Liver (tissue), 9 donors: ENCODE measurements around the gene PCGF2. TPM values are rescaled to one million over a fixed set of nuclear protein-coding genes. Genes with fewer than 3 reads are reported as not detected.

Experiments
- DNase-seq: peaks from one replicate; pipeline ENCODE4 v3.0.0-alpha.2; 2017; ENCODE audit warnings: low spot score
- H3K27ac ChIP-seq, 2 donors: one replicate each; pipeline ENCODE4 v1.7.0; 2013; ENCODE audit warnings: inconsistent platforms in 2 of 2, low read length in 2 of 2, control low read depth in 1 of 2, low read depth in 1 of 2, mild to moderate bottlenecking in 1 of 2
- H3K27me3 ChIP-seq, 4 donors: one replicate each; pipeline versions ENCODE4 v1.6.1 to v1.7.0; 2013; ENCODE audit warnings: low read length in 3 of 4, inconsistent platforms in 1 of 4, mild to moderate bottlenecking in 1 of 4, moderate library complexity in 1 of 4; ENCODE audit not compliant: control insufficient read depth in 4 of 4, insufficient read depth in 4 of 4
- H3K36me3 ChIP-seq, 4 donors: one replicate each; pipeline versions ENCODE4 v1.6.1 to v1.7.0; 2013; ENCODE audit warnings: low read length in 3 of 4, mild to moderate bottlenecking in 3 of 4, low read depth in 1 of 4, moderate library complexity in 1 of 4; ENCODE audit not compliant: control insufficient read depth in 4 of 4, insufficient read depth in 3 of 4
- H3K4me1 ChIP-seq, 4 donors: one replicate each; pipeline versions ENCODE4 v1.6.1 to v1.7.0; 2013; ENCODE audit warnings: low read length in 3 of 4, mild to moderate bottlenecking in 3 of 4, moderate library complexity in 1 of 4; ENCODE audit not compliant: control insufficient read depth in 4 of 4, insufficient read depth in 4 of 4
- H3K4me3 ChIP-seq, 3 donors: one replicate each; pipeline versions ENCODE4 v1.6.1 to v1.7.0; 2013; ENCODE audit warnings: low read length in 3 of 3, control low read depth in 1 of 3, low read depth in 1 of 3, mild to moderate bottlenecking in 1 of 3
- H3K9ac ChIP-seq, 2 donors: one replicate each; pipeline ENCODE4 v1.7.0; 2013; ENCODE audit warnings: low read length in 2 of 2, mild to moderate bottlenecking in 2 of 2, moderate library complexity in 2 of 2, control low read depth in 1 of 2, low read depth in 1 of 2
- H3K9me3 ChIP-seq, 4 donors: one replicate each; pipeline versions ENCODE4 v1.6.1 to v1.7.0; 2013; ENCODE audit warnings: low read length in 3 of 4; ENCODE audit not compliant: control insufficient read depth in 4 of 4
- EGR1 ChIP-seq, 2 donors: IDR thresholded peaks; 2 replicates each; pipeline ENCODE4 v1.6.1; 2016 to 2018; ENCODE audit warnings: antibody characterized with exemption in 2 of 2, low read depth in 2 of 2
- FOXA1 ChIP-seq: IDR thresholded peaks from 2 replicates; pipeline ENCODE4 v1.6.1; 2016; ENCODE audit warnings: antibody characterized with exemption
- FOXA2 ChIP-seq: IDR thresholded peaks from 2 replicates; pipeline ENCODE4 v1.6.1; 2016; ENCODE audit warnings: antibody characterized with exemption
- HNF4A ChIP-seq, 2 donors: conservative IDR thresholded peaks; 2 replicates each; pipeline ENCODE4 v1.6.1; 2016; ENCODE audit warnings: antibody characterized with exemption in 2 of 2, mild to moderate bottlenecking in 2 of 2
- HNF4G ChIP-seq: IDR thresholded peaks from 2 replicates; pipeline ENCODE4 v1.6.1; 2016; ENCODE audit warnings: antibody characterized with exemption
- NR2F2 ChIP-seq: IDR thresholded peaks from 2 replicates; pipeline ENCODE4 v1.6.1; 2016; ENCODE audit warnings: antibody characterized with exemption
- RAD21 ChIP-seq, 2 donors: IDR thresholded peaks; 2 replicates each; pipeline ENCODE4 v1.6.1; 2016; ENCODE audit warnings: antibody characterized with exemption in 2 of 2, mild to moderate bottlenecking in 2 of 2
- REST ChIP-seq: IDR thresholded peaks from 2 replicates; pipeline ENCODE4 v1.6.1; 2016; ENCODE audit warnings: antibody characterized with exemption, mild to moderate bottlenecking
- SP1 ChIP-seq: IDR thresholded peaks from 2 replicates; pipeline ENCODE4 v1.6.1; 2018; ENCODE audit warnings: antibody characterized with exemption, mild to moderate bottlenecking
- YY1 ChIP-seq: IDR thresholded peaks from 2 replicates; pipeline ENCODE4 v1.6.1; 2016; ENCODE audit warnings: antibody characterized with exemption, mild to moderate bottlenecking
- WGBS: extraction: QIAGEN DNeasy Blood & Tissue Kit; methylation state at CpG from one replicate; pipeline ENCODE4 v1.1.7; 2013; 5-methylcytosine and 5-hydroxymethylcytosine counted together
- polyA plus RNA-seq, 2 donors: library from polyadenylated mRNA; stranded (reverse) in 1 of 2; unstranded in 1 of 2; fragments of 200-250 nt in 1 of 2; fragments of >200 nt in 1 of 2; fragmentation: Nextera tagmentation in 1 of 2; extraction: Ambion mirVana in 1 of 2; gene quantifications; one replicate each; pipeline versions ENCODE4 v1.2.1 to v1.2.3, GENCODE V29; 2013 to 2015
- total RNA-seq, 2 donors: library from RNA; depleted of rRNA; stranded (reverse); fragments of >200 nt; gene quantifications; one replicate each; pipeline ENCODE4 v1.2.3, GENCODE V29; 2014
- TF ChIP-seq, protein P1 (sequence below): IDR thresholded peaks from 2 replicates; pipeline ENCODE4 v1.6.1; 2016; ENCODE audit warnings: antibody characterized with exemption
- TF ChIP-seq, protein P2 (sequence below): IDR thresholded peaks from 2 replicates; pipeline ENCODE4 v1.6.1; 2016; ENCODE audit warnings: antibody characterized with exemption
- TF ChIP-seq, protein P3 (sequence below): IDR thresholded peaks from 2 replicates; pipeline ENCODE4 v1.6.1; 2016; ENCODE audit warnings: antibody characterized with exemption
- donor health status: healthy.
- donor health status: healthy.
- donor health status: healthy.
- donor health status: healthy.
- donor health status: healthy.

Gene PCGF2
- total and polyA plus RNA-seq, 4 donors = 1.2 to 3.2 (median 1.8) TPM

DNA sequence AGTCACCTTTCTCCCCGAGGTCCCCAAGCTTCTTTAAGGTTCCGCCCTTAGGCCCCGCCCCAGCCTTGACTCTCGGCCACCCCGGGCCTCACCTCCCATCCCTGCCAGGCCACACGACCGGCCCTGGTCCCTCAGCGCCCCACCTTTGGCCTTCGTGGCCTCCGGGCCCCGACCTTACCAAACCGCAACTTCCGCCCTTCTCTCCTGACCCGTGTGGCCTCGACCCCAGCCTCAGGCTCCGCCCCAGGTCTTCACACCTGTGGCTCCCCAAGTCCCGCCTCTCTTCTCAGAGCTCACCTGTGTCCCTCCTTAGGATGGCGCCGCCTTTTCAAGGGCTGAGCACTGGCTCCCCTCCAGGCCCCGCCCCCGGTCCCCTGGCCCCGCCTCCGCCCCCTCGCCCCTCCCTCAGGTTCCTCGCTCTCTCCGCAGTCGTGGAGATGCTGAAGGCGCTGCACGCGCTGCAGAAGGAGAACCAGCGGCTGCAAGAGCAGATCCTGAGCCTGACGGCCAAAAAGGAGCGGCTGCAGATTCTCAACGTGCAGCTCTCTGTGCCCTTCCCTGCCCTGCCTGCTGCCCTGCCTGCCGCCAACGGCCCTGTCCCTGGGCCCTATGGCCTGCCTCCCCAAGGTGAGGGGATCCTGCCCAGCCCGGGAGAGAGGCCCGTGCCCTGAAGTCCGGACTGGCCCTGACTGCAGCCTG, 28.0 kb downstream of the PCGF2 start:
- no peak for DNase-seq
- no peak overlapping the region for H3K9ac ChIP-seq
- 83% methylated on average over 39 of the region's 39 CpGs for WGBS
- no peak overlapping the region for H3K27ac ChIP-seq
- H3K27me3 ChIP-seq = no peaks in the 10 kb centered on the region
- TF ChIP-seq EGR1 (IDR thresholded peaks at IDR 0.05; ENCODE audit: low read depth in 2 of 2) (no peak), FOXA2 (no peak), SP1 (no peak), NR2F2 (no peak), RAD21 (IDR thresholded peaks at IDR 0.05) (no peak), REST (no peak), HNF4G (no peak), YY1 (no peak), HNF4A (conservative IDR thresholded peaks at IDR 0.05) (no peak), FOXA1 (no peak)
- TF ChIP-seq, protein P1, sequence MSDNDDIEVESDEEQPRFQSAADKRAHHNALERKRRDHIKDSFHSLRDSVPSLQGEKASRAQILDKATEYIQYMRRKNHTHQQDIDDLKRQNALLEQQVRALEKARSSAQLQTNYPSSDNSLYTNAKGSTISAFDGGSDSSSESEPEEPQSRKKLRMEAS = no peak
- TF ChIP-seq, protein P2, sequence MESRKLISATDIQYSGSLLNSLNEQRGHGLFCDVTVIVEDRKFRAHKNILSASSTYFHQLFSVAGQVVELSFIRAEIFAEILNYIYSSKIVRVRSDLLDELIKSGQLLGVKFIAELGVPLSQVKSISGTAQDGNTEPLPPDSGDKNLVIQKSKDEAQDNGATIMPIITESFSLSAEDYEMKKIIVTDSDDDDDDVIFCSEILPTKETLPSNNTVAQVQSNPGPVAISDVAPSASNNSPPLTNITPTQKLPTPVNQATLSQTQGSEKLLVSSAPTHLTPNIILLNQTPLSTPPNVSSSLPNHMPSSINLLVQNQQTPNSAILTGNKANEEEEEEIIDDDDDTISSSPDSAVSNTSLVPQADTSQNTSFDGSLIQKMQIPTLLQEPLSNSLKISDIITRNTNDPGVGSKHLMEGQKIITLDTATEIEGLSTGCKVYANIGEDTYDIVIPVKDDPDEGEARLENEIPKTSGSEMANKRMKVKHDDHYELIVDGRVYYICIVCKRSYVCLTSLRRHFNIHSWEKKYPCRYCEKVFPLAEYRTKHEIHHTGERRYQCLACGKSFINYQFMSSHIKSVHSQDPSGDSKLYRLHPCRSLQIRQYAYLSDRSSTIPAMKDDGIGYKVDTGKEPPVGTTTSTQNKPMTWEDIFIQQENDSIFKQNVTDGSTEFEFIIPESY = no peak
- TF ChIP-seq, protein P3, sequence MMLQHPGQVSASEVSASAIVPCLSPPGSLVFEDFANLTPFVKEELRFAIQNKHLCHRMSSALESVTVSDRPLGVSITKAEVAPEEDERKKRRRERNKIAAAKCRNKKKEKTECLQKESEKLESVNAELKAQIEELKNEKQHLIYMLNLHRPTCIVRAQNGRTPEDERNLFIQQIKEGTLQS = no peak
- no peaks in the 10 kb centered on the region for H3K9me3 ChIP-seq
- H3K4me3 ChIP-seq = no peak overlapping the region
- peaks cover 8 to 31% (median 10%) of the 10 kb centered on the region in 4 donors for H3K36me3 ChIP-seq
- H3K4me1 ChIP-seq = peaks cover 0 to 4% (median 0%) of the 10 kb centered on the region in 4 donors

DNA sequence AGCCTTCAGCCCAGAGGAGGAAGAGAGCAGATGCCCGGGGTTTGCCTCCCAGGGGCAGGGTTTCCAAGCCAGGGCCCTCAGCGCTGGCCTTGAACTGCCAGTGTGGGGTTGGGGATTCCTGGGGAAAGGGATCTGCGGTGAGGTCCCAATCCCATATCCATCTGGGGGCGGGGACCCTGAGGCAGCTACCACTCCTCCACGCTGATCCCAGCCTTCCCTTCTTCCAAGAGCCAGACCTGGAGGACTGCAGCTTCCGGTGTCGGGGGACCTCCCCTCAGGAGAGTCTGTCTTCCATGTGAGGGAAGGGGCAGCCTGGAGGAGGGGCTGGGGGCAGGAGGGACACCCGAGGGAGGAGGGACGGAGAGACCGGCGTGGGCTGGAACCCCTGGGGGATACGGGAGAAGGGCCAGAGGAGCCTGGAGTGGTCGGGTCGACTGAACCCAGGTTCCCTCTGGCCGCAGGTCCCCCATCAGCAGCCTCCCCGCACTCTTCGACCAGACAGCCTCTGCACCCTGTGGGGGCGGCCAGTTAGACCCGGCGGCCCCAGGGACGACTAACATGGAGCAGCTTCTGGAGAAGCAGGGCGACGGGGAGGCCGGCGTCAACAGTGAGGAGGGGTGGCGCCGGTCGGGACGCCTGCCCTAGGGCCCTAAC, 28.7 kb downstream of the PCGF2 start:
- H3K27me3 ChIP-seq = no peaks in the 10 kb centered on the region
- WGBS = 94% methylated on average over 29 of the region's 29 CpGs
- peaks cover 8 to 32% (median 8%) of the 10 kb centered on the region in 4 donors for H3K36me3 ChIP-seq
- no peak for TF ChIP-seq EGR1 (IDR thresholded peaks at IDR 0.05; ENCODE audit: low read depth in 2 of 2)
- no peaks in the 10 kb centered on the region for H3K9me3 ChIP-seq
- no peak overlapping the region for H3K27ac ChIP-seq
- DNase-seq = no peak
- no peak overlapping the region for H3K9ac ChIP-seq
- H3K4me1 ChIP-seq = peaks cover 0 to 4% (median 0%) of the 10 kb centered on the region in 4 donors
- no peak overlapping the region for H3K4me3 ChIP-seq
